ENCODE results near the gene TMEM218.
A peak's percentile ranks its signal among the peaks of the same experiment; 100 is the strongest.

Gene TMEM218

DNA sequence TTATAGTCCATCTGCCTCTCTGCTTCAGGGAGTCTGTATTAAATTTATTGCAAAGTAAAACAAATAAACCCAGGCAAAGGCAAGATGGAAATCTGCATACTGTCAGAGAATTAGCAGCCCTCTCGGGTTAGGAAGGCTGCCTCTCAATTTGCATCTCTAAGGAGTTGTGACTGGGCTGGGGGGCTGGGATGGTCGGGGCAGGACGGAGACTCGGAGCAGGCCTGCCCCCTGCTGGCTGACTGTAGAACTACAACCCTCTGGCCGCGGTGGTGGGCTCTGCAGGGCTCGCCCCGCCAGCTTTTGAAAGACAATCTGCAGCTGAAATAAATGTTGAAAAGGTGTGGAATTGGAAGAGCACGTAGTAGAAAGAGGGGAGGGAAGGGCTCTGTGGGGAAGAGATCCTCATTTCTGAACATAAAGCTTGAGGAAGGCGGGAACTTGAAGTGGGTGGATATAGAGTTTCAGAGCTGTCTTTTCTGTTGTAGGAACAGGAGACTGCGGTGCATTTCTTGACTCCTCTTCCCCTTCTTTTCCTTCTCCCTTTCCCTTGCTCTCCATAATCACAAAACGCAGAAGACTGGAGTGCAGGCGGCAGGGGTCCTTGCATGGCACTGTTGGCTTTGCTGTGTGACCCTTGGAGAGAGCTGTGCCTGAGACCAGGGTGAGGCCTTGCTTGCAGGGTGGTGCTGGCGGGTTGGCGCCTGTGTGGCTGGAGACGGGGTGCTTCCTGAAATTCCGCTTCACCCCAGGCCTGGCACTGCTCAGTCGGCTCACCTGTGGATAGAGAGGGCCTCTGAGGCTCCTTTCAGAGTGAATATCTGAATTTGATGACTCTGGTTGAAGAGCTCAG is 30.5 kb upstream of the TMEM218 start:
- no peaks in the 10 kb centered on the region for H3K9me3 ChIP-seq (ENCODE audit: control extremely low read depth in 1 of 5, control insufficient read depth in 4 of 5, insufficient read depth in 2 of 5, low read depth in 1 of 5, low read length in 4 of 5)
- H3K4me3 ChIP-seq (ENCODE audit: control insufficient read depth in 1 of 7, extremely low read depth in 1 of 7, insufficient read depth in 4 of 7, low read depth in 2 of 7, low read length in 6 of 7) = no peak overlapping the region
- peaks cover 0 to 33% (median 19%) of the 10 kb centered on the region in 5 experiments for H3K27me3 ChIP-seq (replicated peaks in 2 of 5; ENCODE audit: control insufficient read depth in 4 of 5, insufficient read depth in 5 of 5, low read length in 4 of 5)
- H3K36me3 ChIP-seq (ENCODE audit: control insufficient read depth in 4 of 4, insufficient read depth in 4 of 4, low read length in 3 of 4) = no peaks in the 10 kb centered on the region
- DNase-seq = peak; percentile 31 to 55 (median 51)
- no peak overlapping the region for H3K27ac ChIP-seq (ENCODE audit: insufficient read depth in 1 of 2, low read depth in 1 of 2, low read length in 2 of 2, poor library complexity in 1 of 2, severe bottlenecking in 2 of 2)
- ChIA-PET POLR2A (interaction anchor here (0.6 kb wide), 1 partner anchor 44 kb away, joined by 3 read pairs; no protein-coding TSS in a partner anchor), CTCF (interaction anchor here (0.8 to 5.5 kb wide), 30 partner anchors 8 to 231 kb away, joined by 3 to 80 read pairs (median 4); partner anchors contain the start of gene TMEM218)
- no peaks in the 10 kb centered on the region for H3K4me1 ChIP-seq (ENCODE audit: control extremely low read depth in 1 of 4, control insufficient read depth in 4 of 4, insufficient read depth in 4 of 4, low read length in 3 of 4)
- WGBS (ENCODE audit: insufficient coverage) = 31% methylated on average over 14 of the region's 18 CpGs

DNA sequence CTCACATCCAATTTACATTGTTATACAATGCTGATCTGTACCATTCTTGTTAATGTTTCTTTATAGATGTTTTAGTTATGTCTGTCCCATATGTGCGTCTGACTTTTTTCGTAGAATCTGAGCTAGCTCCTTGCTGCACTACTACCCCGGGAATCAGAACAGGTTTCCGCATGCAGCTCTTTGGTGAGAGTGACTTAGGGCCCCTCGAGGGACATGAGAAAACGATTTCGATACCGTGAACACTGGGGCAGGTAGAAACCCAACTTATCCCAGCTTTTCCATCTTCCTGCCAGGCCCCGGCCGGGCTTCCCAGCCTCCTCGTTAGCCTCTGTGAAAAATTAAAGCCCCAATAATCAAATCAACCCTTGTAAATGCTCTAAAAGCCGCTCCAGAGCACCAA is 29.8 kb upstream of the TMEM218 start:
- Histone ChIP-seq H3K9me3 (ENCODE audit: control extremely low read depth in 1 of 5, control insufficient read depth in 4 of 5, insufficient read depth in 2 of 5, low read depth in 1 of 5, low read length in 4 of 5) (no peaks in the 10 kb centered on the region), H3K36me3 (ENCODE audit: control insufficient read depth in 4 of 4, insufficient read depth in 4 of 4, low read length in 3 of 4) (no peaks in the 10 kb centered on the region), H3K27me3 (replicated peaks in 2 of 5; ENCODE audit: control insufficient read depth in 4 of 5, insufficient read depth in 5 of 5, low read length in 4 of 5) (peaks cover 0 to 32% (median 15%) of the 10 kb centered on the region in 5 experiments), H3K27ac (ENCODE audit: insufficient read depth in 1 of 2, low read depth in 1 of 2, low read length in 2 of 2, poor library complexity in 1 of 2, severe bottlenecking in 2 of 2) (no peak overlapping the region), H3K4me1 (ENCODE audit: control extremely low read depth in 1 of 4, control insufficient read depth in 4 of 4, insufficient read depth in 4 of 4, low read length in 3 of 4) (no peaks in the 10 kb centered on the region), H3K4me3 (ENCODE audit: control insufficient read depth in 1 of 7, extremely low read depth in 1 of 7, insufficient read depth in 4 of 7, low read depth in 2 of 7, low read length in 6 of 7) (no peak overlapping the region)
- POLR2A ChIA-PET = no interaction called here
- CTCF ChIA-PET = interaction anchor here (0.7 to 5.5 kb wide), 19 partner anchors 9 to 472 kb away, joined by 3 to 80 read pairs (median 4); partner anchors contain the start of gene TMEM218
- DNase-seq = no peak
- WGBS (ENCODE audit: insufficient coverage) = 72% methylated on average over 12 of the region's 12 CpGs

GRCh38 chr11:125140233-125140632 is 28.8 kb upstream of the TMEM218 start:
- Histone ChIP-seq H3K4me1 (ENCODE audit: control extremely low read depth in 1 of 4, control insufficient read depth in 4 of 4, insufficient read depth in 4 of 4, low read length in 3 of 4) (no peaks in the 10 kb centered on the region), H3K4me3 (ENCODE audit: control insufficient read depth in 1 of 7, extremely low read depth in 1 of 7, insufficient read depth in 4 of 7, low read depth in 2 of 7, low read length in 6 of 7) (no peak overlapping the region), H3K27me3 (replicated peaks in 2 of 5; ENCODE audit: control insufficient read depth in 4 of 5, insufficient read depth in 5 of 5, low read length in 4 of 5) (peaks cover 0 to 32% (median 14%) of the 10 kb centered on the region in 5 experiments), H3K9me3 (ENCODE audit: control extremely low read depth in 1 of 5, control insufficient read depth in 4 of 5, insufficient read depth in 2 of 5, low read depth in 1 of 5, low read length in 4 of 5) (no peaks in the 10 kb centered on the region), H3K36me3 (ENCODE audit: control insufficient read depth in 4 of 4, insufficient read depth in 4 of 4, low read length in 3 of 4) (no peaks in the 10 kb centered on the region), H3K27ac (ENCODE audit: insufficient read depth in 1 of 2, low read depth in 1 of 2, low read length in 2 of 2, poor library complexity in 1 of 2, severe bottlenecking in 2 of 2) (no peak overlapping the region)
- ChIA-PET CTCF (interaction anchor here (0.7 to 5.5 kb wide), 10 partner anchors 10 to 471 kb away, joined by 3 to 80 read pairs (median 4); no protein-coding TSS in a partner anchor), POLR2A (no interaction called here)
- no peak for DNase-seq
- 62% methylated on average over 4 of the region's 8 CpGs for WGBS (ENCODE audit: insufficient coverage)

- Histone ChIP-seq H3K36me3 (ENCODE audit: control insufficient read depth in 4 of 4, insufficient read depth in 4 of 4, low read length in 3 of 4) (no peaks in the 10 kb centered on the region), H3K27me3 (replicated peaks in 2 of 5; ENCODE audit: control insufficient read depth in 4 of 5, insufficient read depth in 5 of 5, low read length in 4 of 5) (peaks cover 1 to 32% (median 14%) of the 10 kb centered on the region in 5 experiments), H3K9me3 (ENCODE audit: control extremely low read depth in 1 of 5, control insufficient read depth in 4 of 5, insufficient read depth in 2 of 5, low read depth in 1 of 5, low read length in 4 of 5) (no peaks in the 10 kb centered on the region), H3K4me3 (ENCODE audit: control insufficient read depth in 1 of 7, extremely low read depth in 1 of 7, insufficient read depth in 4 of 7, low read depth in 2 of 7, low read length in 6 of 7) (no peak overlapping the region), H3K27ac (ENCODE audit: insufficient read depth in 1 of 2, low read depth in 1 of 2, low read length in 2 of 2, poor library complexity in 1 of 2, severe bottlenecking in 2 of 2) (no peak overlapping the region), H3K4me1 (ENCODE audit: control extremely low read depth in 1 of 4, control insufficient read depth in 4 of 4, insufficient read depth in 4 of 4, low read length in 3 of 4) (no peaks in the 10 kb centered on the region)
- ChIA-PET POLR2A (no interaction called here), CTCF (interaction anchor here (1.6 to 5.5 kb wide), 3 partner anchors 21 to 471 kb away, joined by 4 to 80 read pairs (median 7); no protein-coding TSS in a partner anchor)
- DNase-seq = no peak
- WGBS (ENCODE audit: insufficient coverage) = 63% methylated on average over 3 of the region's 3 CpGs
Observed at GRCh38 chr11:125139778-125140177, 28.4 kb upstream of the TMEM218 start.

DNA sequence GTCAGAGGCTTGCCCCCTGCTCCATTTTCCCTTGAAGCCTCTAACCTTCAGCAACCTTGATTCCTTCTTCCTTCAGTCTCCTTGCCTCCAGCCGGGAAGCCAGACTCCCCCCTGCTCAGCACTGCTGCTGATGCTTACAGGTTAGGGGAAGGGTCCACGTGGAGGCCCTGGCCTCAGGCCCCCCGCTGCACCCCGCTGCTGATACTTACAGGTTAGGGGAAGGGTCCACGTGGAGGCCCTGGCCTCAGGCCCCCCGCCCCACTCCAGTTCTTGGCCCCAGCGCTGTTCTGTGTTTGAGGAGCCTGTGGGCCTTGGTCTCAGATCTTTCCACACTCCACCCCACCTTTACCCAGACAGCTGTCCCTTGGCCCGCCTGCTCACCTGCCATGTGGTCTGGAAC is 27.5 kb upstream of the TMEM218 start:
- CTCF ChIA-PET = interaction anchor here (5.5 kb wide), 1 partner anchor 49 kb away, joined by 80 read pairs; no protein-coding TSS in a partner anchor
- no peak for DNase-seq
- Histone ChIP-seq H3K4me1 (ENCODE audit: control extremely low read depth in 1 of 4, control insufficient read depth in 4 of 4, insufficient read depth in 4 of 4, low read length in 3 of 4) (no peaks in the 10 kb centered on the region), H3K27ac (ENCODE audit: insufficient read depth in 1 of 2, low read depth in 1 of 2, low read length in 2 of 2, poor library complexity in 1 of 2, severe bottlenecking in 2 of 2) (no peak overlapping the region), H3K9me3 (ENCODE audit: control extremely low read depth in 1 of 5, control insufficient read depth in 4 of 5, insufficient read depth in 2 of 5, low read depth in 1 of 5, low read length in 4 of 5) (no peaks in the 10 kb centered on the region), H3K4me3 (ENCODE audit: control insufficient read depth in 1 of 7, extremely low read depth in 1 of 7, insufficient read depth in 4 of 7, low read depth in 2 of 7, low read length in 6 of 7) (no peak overlapping the region), H3K27me3 (replicated peaks in 2 of 5; ENCODE audit: control insufficient read depth in 4 of 5, insufficient read depth in 5 of 5, low read length in 4 of 5) (peaks cover 2 to 36% (median 12%) of the 10 kb centered on the region in 5 experiments), H3K36me3 (ENCODE audit: control insufficient read depth in 4 of 4, insufficient read depth in 4 of 4, low read length in 3 of 4) (no peaks in the 10 kb centered on the region)
- 97% methylated on average over 4 of the region's 8 CpGs for WGBS (ENCODE audit: insufficient coverage)
- POLR2A ChIA-PET = no interaction called here

GRCh38 chr11:125136001-125136400 is 24.6 kb upstream of the TMEM218 start:
- DNase-seq = no peak
- H3K4me3 ChIP-seq (ENCODE audit: control insufficient read depth in 1 of 7, extremely low read depth in 1 of 7, insufficient read depth in 4 of 7, low read depth in 2 of 7, low read length in 6 of 7) = no peak overlapping the region
- H3K4me1 ChIP-seq (ENCODE audit: control extremely low read depth in 1 of 4, control insufficient read depth in 4 of 4, insufficient read depth in 4 of 4, low read length in 3 of 4) = no peaks in the 10 kb centered on the region
- peaks cover 2 to 29% (median 19%) of the 10 kb centered on the region in 5 experiments for H3K27me3 ChIP-seq (replicated peaks in 2 of 5; ENCODE audit: control insufficient read depth in 4 of 5, insufficient read depth in 5 of 5, low read length in 4 of 5)
- ChIA-PET POLR2A (no interaction called here), CTCF (no interaction called here)
- H3K9me3 ChIP-seq (ENCODE audit: control extremely low read depth in 1 of 5, control insufficient read depth in 4 of 5, insufficient read depth in 2 of 5, low read depth in 1 of 5, low read length in 4 of 5) = no peaks in the 10 kb centered on the region
- no peak overlapping the region for H3K27ac ChIP-seq (ENCODE audit: insufficient read depth in 1 of 2, low read depth in 1 of 2, low read length in 2 of 2, poor library complexity in 1 of 2, severe bottlenecking in 2 of 2)
- H3K36me3 ChIP-seq (ENCODE audit: control insufficient read depth in 4 of 4, insufficient read depth in 4 of 4, low read length in 3 of 4) = no peaks in the 10 kb centered on the region

- Histone ChIP-seq H3K9me3 (ENCODE audit: control extremely low read depth in 1 of 5, control insufficient read depth in 4 of 5, insufficient read depth in 2 of 5, low read depth in 1 of 5, low read length in 4 of 5) (no peaks in the 10 kb centered on the region), H3K36me3 (ENCODE audit: control insufficient read depth in 4 of 4, insufficient read depth in 4 of 4, low read length in 3 of 4) (no peaks in the 10 kb centered on the region), H3K27me3 (replicated peaks in 2 of 5; ENCODE audit: control insufficient read depth in 4 of 5, insufficient read depth in 5 of 5, low read length in 4 of 5) (peaks cover 0 to 27% (median 14%) of the 10 kb centered on the region in 5 experiments), H3K4me3 (ENCODE audit: control insufficient read depth in 1 of 7, extremely low read depth in 1 of 7, insufficient read depth in 4 of 7, low read depth in 2 of 7, low read length in 6 of 7) (no peak overlapping the region), H3K4me1 (ENCODE audit: control extremely low read depth in 1 of 4, control insufficient read depth in 4 of 4, insufficient read depth in 4 of 4, low read length in 3 of 4) (no peaks in the 10 kb centered on the region), H3K27ac (ENCODE audit: insufficient read depth in 1 of 2, low read depth in 1 of 2, low read length in 2 of 2, poor library complexity in 1 of 2, severe bottlenecking in 2 of 2) (no peak overlapping the region)
- DNase-seq = no peak
- 86% methylated on average over 2 of the region's 7 CpGs for WGBS (ENCODE audit: insufficient coverage)
- POLR2A ChIA-PET = no interaction called here
- CTCF ChIA-PET = interaction anchor here (1.1 to 1.4 kb wide), 3 partner anchors 10 to 13 kb away, joined by 3 to 5 read pairs (median 5); no protein-coding TSS in a partner anchor
Observed at GRCh38 chr11:125132596-125132995, 21.2 kb upstream of the TMEM218 start.
